GM18909 (cell line): Measurements from ENCODE around the gene SUPT7L.
A peak's percentile ranks its signal among the peaks of the same experiment; 100 is the strongest.

ENCODE experiments used
- ATAC-seq: cut with Tn5 transposase; IDR thresholded peaks from one replicate; pipeline ENCODE4 v1.9.1; 2021; ENCODE audit warnings: mild to moderate bottlenecking; ENCODE audit not compliant: unreplicated experiment, poor library complexity

The SUPT7L gene

DNA sequence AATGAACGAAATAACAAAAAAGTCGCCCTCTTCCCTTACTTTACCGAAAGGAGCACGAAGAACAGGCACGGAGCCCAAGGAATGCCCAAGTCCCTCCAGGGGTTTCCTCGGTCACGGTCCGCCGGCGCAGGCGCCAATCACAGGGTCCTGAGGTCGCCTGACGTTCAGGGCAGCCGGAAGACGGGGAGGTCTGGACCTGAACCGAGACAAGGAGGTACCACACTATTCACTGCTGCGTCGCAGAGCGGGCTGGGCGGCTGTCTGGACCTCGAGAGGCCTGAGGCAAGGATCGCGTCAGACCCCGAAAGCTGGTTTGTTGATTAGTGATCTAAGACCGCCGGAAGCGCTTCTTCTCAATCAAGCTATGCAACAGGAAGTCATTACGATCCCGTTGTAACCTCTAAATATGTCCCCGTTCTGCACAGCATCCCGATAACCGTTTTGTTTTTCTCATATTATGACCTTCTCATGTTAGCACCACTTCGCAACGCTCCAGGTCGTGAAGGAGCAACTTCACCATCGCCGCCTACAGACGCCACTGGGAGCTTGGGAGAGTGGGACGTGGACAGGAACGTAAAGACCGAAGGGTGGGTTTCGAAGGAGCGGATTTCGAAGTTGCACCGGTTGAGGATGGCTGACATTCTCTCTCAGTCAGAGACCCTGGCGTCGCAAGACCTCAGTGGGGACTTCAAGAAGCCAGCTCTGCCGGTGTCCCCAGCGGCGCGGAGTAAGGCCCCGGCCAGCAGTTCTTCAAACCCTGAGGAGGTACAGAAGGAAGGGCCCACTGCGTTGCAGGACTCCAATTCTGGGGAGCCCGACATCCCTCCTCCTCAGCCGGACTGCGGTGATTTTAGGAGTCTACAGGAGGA lies at the start of gene SUPT7L, which contains the start of gene SLC4A1AP:
Gene SUPT7L (minus strand): TSS at position 330 of the 869 bp plus-strand sequence. CDS start 1,422 bp downstream, outside the sequence.
Gene SLC4A1AP (plus strand): TSS at position 605 of the 869 bp plus-strand sequence. CDS start 26 bp downstream, at position 631.
- peak; percentile 73 for ATAC-seq

DNA sequence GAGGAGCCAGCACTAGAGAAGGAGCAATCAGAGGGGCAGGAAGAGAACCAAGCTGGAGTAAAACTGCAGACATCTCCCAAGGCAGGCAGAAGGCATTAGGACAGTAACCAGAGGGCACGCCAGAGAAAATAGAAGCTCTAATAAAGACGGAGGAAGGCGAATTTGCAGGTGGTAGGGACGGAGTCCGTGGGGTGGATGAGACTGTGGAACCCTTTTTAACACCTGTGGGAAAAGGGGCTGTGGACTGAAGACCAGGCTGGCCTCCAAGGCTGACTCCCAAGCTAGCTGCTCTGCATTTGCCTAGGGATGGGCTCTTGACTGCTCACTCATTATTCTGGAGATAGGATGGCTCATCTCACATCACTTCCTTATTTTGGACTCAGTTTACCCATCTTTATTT lies 49.8 kb upstream of the SUPT7L start:
- ATAC-seq, result no peak

DNA sequence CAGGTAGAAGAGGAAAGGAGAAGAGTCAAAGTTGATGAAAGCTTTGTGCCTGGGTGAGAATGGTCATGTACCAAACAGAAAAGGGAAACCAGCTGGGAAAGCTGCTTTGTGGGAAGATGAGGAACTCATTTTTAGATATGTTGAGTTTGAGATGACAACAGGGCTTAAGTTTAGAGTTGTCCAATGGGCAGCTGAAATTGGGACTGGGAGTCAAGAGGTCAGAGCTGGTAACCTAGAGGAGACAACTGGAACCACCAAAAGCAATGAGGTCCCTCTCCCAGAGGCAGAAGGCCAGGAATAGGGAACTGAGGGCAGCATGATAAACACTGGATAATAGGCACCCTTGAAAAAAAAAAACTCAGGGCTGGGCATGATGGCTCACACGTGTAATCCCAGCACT lies 49.1 kb upstream of the SUPT7L start:
- ATAC-seq, result no peak

DNA sequence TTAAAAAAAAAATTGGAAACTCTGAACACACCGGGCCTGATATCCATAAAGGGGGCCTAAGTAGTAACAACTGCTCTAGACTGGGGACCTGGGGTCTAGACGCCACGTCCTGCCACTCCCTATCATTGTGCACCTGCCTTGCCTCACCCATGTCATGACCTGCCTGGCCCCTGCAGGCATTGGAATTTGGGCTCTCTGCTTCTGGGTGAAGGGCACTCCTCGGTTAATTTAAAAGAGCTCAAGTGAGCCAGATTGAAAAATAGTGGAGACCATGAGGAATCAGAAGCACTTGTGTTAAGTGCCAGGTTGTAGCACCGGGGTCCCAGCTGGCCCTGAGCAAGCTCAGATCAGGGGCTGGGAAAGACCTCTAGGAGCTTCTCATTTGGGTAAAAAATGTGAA lies 48.4 kb upstream of the SUPT7L start:
- no peak for ATAC-seq

- no peak for ATAC-seq
Observed at GRCh38 chr2:27710640-27711430, 47.4 kb upstream of the SUPT7L start.

DNA sequence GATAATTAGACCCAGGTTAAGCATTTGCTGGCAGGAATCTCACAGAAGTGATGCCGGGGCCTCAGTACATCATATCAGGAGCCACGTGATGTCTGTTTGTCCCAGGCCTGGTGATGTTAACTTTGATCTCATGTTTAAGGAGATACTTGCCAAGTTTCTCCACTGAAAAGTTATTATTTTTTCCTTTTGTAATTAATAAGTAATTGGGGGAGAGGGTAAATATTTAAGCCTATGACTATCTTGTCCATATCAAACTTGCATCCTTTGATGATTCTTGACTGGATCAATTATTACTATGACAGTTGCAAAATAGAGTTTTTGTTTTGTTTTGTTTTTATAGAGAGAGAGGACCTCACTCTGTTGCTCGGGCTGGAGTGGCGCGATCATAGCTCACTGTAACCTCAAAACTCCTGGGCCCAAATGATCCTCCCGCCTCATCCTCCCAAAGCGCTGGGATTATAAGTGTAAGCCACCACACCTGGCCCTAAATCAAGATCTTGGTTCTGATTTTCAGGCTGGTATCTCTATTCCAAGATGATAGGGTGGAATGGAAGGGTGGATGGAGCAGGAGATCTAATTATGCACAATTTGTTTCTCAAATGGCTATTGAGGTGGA lies 46.7 kb upstream of the SUPT7L start:
- no peak for ATAC-seq

DNA sequence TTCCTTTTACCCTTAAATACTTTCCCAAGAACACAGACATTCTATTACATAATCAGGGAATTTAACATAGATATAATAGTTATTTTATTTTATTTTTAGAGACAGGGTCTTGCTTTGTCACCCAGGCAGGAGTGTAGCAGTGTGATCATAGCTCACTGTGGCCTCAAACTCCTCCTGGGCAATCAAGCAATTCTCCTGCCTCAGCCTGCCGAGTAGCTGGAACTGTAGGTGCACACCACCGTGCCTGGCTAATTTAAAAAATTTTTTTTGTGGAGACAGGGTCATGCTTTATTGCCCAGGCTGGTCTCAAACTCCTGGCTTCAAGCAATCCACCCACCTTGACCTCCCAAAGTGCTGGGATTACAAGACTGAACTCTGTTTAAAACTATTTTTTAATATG lies 45.9 kb upstream of the SUPT7L start:
- no peak for ATAC-seq

- no peak for ATAC-seq
Observed at GRCh38 chr2:27708666-27709065, 45.3 kb upstream of the SUPT7L start.

- ATAC-seq, result no peak
Observed at GRCh38 chr2:27708257-27708654, 44.8 kb upstream of the SUPT7L start.

- ATAC-seq, result no peak
Observed at GRCh38 chr2:27707462-27708256, 44.2 kb upstream of the SUPT7L start.

- no peak for ATAC-seq
Observed at GRCh38 chr2:27705851-27706622, 42.6 kb upstream of the SUPT7L start.

DNA sequence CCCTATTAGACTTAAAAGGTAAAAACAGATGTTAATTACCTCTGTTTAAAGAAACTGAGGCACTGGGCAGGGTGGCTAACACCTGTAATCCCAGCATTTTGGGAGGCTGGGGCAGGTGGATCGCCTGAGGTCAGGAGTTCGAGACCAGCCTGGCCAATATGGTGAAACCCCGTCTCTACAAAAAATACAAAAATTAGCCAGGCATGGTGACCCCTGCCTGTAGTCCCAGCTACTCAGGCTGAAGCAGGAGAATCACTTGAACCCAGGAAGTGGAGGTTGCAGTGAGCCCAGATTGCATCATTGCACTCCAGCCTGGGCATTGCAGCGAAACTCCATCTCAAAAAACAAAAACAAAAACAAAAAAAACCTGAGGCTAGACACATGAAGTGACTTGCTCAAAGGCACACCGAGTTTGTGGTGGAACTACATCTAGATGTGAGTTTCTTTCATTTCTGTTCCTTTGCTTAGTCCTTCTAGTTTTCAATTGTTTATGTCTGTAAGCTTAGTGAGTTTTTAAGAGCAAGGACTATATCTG lies 41.0 kb upstream of the SUPT7L start:
- no peak for ATAC-seq

DNA sequence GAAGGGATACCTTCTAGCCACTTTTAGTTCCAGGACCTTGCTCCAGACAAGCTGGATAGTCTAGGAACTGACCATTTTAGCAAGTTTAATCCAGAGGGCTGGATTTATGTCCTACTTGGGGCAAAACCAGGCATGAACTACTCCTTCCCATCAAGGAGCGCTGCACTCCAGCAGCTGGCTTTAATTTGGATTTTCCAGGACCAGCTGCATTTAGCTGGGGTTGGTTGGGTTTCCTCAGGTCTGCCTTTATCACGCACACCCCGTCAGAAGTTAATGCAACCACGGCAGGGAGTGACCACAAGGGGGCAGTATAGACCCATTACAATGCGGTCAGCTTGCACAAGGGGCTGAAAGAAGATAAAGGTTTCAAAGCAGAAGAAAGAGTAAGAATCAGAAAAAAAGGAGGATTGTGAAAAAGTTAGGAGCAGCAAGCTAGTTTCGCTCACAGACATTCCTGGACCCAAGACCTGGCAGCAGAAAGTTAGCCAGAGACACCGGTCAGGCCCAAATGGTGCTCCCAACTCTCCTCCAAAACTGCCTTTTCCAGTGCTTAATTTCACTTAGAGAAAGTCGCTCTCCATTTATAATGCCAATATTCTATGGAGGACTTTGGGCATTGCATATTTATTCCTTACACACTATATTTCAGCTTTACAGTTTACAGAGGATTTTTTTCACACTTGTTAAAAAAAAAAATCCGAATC lies 40.4 kb upstream of the SUPT7L start:
- no peak for ATAC-seq

DNA sequence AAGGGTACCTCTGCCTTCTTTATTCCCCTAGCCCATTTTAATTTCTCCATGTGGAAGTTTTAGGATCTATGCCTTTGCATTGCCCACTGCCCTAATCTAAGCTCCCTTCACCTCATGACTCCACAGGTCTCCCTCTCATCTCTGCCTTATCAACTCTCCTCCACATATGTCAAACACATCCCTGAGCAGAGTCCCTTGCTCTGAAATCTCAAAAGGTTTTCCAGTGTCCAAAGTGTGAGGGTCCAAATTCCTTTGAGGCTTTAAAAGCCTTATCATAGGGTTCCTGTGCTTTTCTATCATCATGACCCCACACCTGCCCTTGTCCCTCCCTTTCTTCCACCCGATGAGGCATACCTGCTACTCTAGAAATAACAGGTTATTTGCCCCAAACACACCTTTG lies 38.9 kb upstream of the SUPT7L start:
- ATAC-seq, result no peak

DNA sequence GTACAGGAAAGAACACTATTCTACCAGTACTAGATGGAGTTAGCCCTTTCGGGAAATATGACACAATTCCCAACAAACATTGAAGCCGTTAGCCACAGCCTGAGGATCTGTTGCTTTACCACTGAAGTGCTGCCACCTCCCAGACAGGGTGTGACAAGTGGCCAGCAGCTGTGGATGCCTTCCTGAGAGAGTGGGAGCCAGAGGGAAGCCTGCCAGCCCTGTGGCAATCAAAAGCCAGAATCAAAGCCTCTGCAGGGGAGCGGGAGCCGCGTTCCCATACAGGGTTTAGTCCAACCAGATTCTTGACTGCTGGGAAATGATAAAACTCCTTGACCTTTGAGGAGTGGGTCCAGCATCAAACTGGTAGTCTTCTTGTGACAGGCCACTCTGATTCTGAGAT lies 38.3 kb upstream of the SUPT7L start:
- no peak for ATAC-seq

DNA sequence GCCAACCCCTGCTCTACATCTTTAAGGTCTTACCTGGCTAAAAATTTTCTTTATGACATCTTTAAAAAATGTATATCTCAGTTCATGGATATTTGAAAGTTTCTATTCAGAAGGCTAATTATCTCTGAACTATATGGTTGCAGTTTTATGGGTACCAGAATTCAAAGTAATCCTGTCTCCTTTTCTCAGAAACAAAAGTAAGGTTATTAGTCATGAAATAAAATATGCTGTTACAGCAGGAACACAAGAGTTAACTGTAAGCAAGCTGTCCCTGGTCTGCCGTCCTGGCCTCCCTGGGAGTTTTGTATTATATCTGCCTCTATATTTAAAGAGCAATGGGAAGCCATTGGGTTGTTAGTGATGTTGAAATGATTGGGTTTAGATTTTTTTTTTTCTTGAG lies 34.2 kb upstream of the SUPT7L start:
- ATAC-seq, result no peak

GRCh38 chr2:27690052-27690451 lies 26.6 kb upstream of the SUPT7L start:
- no peak for ATAC-seq

DNA sequence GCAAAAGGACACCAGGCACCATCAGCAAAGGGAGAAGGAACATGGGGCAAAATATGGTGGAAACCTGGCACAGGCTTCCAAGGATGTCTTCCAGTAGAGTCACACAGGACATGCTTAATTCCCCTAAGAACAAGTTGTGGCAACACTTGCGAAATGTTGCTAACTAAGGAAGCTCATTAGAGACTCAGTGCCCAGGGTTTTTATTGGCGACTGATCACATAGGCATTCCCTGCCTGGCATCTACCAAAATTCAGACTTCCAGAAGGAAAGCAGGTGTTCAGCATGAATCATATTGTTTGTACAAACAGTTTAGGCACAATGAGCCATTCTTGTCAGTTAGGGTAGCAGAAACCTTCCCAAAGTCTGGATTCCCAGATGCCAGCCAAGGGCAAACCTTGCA lies 26.0 kb upstream of the SUPT7L start:
- no peak for ATAC-seq

DNA sequence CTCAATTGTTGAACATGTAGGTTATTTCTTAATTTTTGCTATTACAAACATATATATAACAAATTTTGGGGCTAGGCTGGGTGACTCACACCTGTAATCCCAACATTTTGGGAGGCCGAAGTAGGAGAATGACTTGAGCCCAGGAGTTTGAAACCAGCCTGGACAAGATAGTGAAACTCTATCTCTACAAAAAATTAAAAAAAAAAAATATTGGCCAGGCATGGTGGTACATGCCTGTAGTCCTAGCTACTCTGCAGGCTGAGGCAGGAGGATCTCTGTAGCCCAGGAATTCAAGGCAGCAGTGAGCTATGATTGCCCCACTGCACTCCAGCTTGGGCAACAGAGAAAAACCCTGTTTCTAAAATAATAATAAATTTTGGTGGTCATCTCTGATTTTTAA lies 23.8 kb upstream of the SUPT7L start:
- no peak for ATAC-seq
